Measurements from ENCODE around the gene DENND1A.

- TF ChIP-seq CTCF (IDR thresholded peaks at IDR 0.05) (no peak), POLR2A (IDR thresholded peaks at IDR 0.05) (no peak), EP300 (IDR thresholded peaks at IDR 0.05) (no peak)
These were observed 368.9 kb downstream of the DENND1A start for GRCh38 chr9:123561046-123561445.
